HepG2 (cell line): ENCODE measurements around the gene ZNF652.

Experiments
- CREM ChIP-seq, 2 experiments: sonication (generic) in 1 of 2; formaldehyde crosslinking in 1 of 2; IDR thresholded peaks; 2 replicates each; pipeline versions ENCODE4 v1.4.0 to v1.6.1; 2016 to 2020; ENCODE audit warnings: antibody characterized with exemption in 1 of 2, mild to moderate bottlenecking in 1 of 2, missing genetic modification reagents in 1 of 2
- HNRNPL ChIP-seq: fragments of 200-400 bp; formaldehyde crosslinking; IDR thresholded peaks from 2 replicates; pipeline ENCODE4 v1.6.1; 2017; ENCODE audit warnings: mild to moderate bottlenecking, low read depth, low read length
- HNRNPLL ChIP-seq: fragments of 200-400 bp; formaldehyde crosslinking; IDR thresholded peaks from 2 replicates; pipeline ENCODE4 v1.6.1; 2017; ENCODE audit warnings: mild to moderate bottlenecking, low read depth, low read length; ENCODE audit not compliant: poor library complexity, severe bottlenecking
- HOXA7 ChIP-seq: sonication (generic); formaldehyde crosslinking; IDR thresholded peaks from 2 replicates; pipeline ENCODE4 v1.8.1; 2022; ENCODE audit warnings: mild to moderate bottlenecking, missing genetic modification reagents, moderate library complexity
- MYNN ChIP-seq: sonication (generic); formaldehyde crosslinking; IDR thresholded peaks from 2 replicates; pipeline ENCODE4 v1.4.0; 2020; ENCODE audit warnings: mild to moderate bottlenecking, low read depth, missing genetic modification reagents
- NCOA2 ChIP-seq: sonication (generic); formaldehyde crosslinking; IDR thresholded peaks from 2 replicates; pipeline ENCODE4 v1.8.0; 2022; ENCODE audit warnings: inconsistent platforms
- NR1H2 ChIP-seq: sonication (generic); formaldehyde crosslinking; IDR thresholded peaks from 2 replicates; pipeline ENCODE4 v1.8.1; 2022; ENCODE audit warnings: low read depth, missing genetic modification reagents, borderline replicate concordance
- SALL2 ChIP-seq: sonication (generic); formaldehyde crosslinking; IDR thresholded peaks from 2 replicates; pipeline ENCODE4 v1.8.1; 2023; ENCODE audit warnings: mild to moderate bottlenecking, missing genetic modification reagents, inconsistent platforms
- SMC3 ChIP-seq: IDR thresholded peaks from 2 replicates; pipeline ENCODE4 v1.6.1; 2011; ENCODE audit warnings: low read length, improper control_type of control experiment
- ZFP1 ChIP-seq: IDR thresholded peaks from 2 replicates; pipeline ENCODE4 v1.6.1; 2016
- ZFP36L2 ChIP-seq: sonication (generic); formaldehyde crosslinking; IDR thresholded peaks from 2 replicates; pipeline ENCODE4 v1.4.0; 2020; ENCODE audit warnings: missing genetic modification reagents
- TF ChIP-seq, protein P1 (sequence below): IDR thresholded peaks from 2 replicates; pipeline ENCODE4 v1.6.1; 2016; ENCODE audit warnings: low read depth, missing genetic modification reagents, missing compliant biosample characterization
- TF ChIP-seq, protein P2 (sequence below): IDR thresholded peaks from 2 replicates; pipeline ENCODE4 v1.6.1; 2016; ENCODE audit warnings: missing compliant biosample characterization, missing genetic modification reagents, borderline replicate concordance
- TF ChIP-seq, protein P3 (sequence below): sonication (generic); formaldehyde crosslinking; IDR thresholded peaks from 2 replicates; pipeline ENCODE4 v1.4.0; 2020; ENCODE audit warnings: mild to moderate bottlenecking, missing genetic modification reagents, borderline replicate concordance

DNA sequence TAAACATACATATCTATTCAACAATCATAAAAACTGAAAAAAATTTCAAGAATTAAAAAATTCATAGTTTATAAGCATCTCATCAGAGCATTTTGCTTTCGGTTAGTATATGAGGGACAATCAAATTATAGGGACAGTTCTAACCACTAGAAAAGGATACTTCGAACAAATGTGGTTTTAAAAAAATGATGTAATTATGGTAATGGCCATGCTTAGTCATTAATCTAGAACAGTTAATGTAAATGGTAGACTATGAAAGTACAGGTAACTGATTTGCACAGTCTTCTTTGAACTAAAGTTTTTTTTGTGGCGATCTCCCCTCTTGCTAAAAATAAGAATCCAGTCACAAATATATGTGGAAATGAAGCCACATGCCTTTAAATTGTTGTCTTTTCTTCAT, 67.9 kb downstream of the ZNF652 start:
- no peak for TF ChIP-seq HOXA7
- TF ChIP-seq NCOA2 (CRISPR knock-in tag) = no peak
- TF ChIP-seq, protein P1, sequence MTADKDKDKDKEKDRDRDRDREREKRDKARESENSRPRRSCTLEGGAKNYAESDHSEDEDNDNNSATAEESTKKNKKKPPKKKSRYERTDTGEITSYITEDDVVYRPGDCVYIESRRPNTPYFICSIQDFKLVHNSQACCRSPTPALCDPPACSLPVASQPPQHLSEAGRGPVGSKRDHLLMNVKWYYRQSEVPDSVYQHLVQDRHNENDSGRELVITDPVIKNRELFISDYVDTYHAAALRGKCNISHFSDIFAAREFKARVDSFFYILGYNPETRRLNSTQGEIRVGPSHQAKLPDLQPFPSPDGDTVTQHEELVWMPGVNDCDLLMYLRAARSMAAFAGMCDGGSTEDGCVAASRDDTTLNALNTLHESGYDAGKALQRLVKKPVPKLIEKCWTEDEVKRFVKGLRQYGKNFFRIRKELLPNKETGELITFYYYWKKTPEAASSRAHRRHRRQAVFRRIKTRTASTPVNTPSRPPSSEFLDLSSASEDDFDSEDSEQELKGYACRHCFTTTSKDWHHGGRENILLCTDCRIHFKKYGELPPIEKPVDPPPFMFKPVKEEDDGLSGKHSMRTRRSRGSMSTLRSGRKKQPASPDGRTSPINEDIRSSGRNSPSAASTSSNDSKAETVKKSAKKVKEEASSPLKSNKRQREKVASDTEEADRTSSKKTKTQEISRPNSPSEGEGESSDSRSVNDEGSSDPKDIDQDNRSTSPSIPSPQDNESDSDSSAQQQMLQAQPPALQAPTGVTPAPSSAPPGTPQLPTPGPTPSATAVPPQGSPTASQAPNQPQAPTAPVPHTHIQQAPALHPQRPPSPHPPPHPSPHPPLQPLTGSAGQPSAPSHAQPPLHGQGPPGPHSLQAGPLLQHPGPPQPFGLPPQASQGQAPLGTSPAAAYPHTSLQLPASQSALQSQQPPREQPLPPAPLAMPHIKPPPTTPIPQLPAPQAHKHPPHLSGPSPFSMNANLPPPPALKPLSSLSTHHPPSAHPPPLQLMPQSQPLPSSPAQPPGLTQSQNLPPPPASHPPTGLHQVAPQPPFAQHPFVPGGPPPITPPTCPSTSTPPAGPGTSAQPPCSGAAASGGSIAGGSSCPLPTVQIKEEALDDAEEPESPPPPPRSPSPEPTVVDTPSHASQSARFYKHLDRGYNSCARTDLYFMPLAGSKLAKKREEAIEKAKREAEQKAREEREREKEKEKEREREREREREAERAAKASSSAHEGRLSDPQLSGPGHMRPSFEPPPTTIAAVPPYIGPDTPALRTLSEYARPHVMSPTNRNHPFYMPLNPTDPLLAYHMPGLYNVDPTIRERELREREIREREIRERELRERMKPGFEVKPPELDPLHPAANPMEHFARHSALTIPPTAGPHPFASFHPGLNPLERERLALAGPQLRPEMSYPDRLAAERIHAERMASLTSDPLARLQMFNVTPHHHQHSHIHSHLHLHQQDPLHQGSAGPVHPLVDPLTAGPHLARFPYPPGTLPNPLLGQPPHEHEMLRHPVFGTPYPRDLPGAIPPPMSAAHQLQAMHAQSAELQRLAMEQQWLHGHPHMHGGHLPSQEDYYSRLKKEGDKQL (CRISPR knock-in tag) = no peak
- no peak for TF ChIP-seq HNRNPLL
- TF ChIP-seq HNRNPL = no peak
- no peak for TF ChIP-seq MYNN (CRISPR knock-in tag)
- TF ChIP-seq, protein P2, sequence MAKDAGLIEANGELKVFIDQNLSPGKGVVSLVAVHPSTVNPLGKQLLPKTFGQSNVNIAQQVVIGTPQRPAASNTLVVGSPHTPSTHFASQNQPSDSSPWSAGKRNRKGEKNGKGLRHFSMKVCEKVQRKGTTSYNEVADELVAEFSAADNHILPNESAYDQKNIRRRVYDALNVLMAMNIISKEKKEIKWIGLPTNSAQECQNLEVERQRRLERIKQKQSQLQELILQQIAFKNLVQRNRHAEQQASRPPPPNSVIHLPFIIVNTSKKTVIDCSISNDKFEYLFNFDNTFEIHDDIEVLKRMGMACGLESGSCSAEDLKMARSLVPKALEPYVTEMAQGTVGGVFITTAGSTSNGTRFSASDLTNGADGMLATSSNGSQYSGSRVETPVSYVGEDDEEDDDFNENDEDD (CRISPR knock-in tag) = no peak
- TF ChIP-seq NR1H2 (CRISPR knock-in tag) = no peak
- no peak for TF ChIP-seq ZFP36L2
- TF ChIP-seq, protein P3, sequence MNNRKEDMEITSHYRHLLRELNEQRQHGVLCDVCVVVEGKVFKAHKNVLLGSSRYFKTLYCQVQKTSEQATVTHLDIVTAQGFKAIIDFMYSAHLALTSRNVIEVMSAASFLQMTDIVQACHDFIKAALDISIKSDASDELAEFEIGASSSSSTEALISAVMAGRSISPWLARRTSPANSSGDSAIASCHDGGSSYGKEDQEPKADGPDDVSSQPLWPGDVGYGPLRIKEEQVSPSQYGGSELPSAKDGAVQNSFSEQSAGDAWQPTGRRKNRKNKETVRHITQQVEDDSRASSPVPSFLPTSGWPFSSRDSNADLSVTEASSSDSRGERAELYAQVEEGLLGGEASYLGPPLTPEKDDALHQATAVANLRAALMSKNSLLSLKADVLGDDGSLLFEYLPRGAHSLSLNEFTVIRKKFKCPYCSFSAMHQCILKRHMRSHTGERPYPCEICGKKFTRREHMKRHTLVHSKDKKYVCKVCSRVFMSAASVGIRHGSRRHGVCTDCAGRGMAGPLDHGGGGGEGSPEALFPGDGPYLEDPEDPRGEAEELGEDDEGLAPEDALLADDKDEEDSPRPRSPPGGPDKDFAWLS (CRISPR knock-in tag) = no peak
- no peak for TF ChIP-seq ZFP1 (CRISPR knock-in tag)
- no peak for TF ChIP-seq SALL2 (CRISPR knock-in tag)
- TF ChIP-seq SMC3 = no peak
- TF ChIP-seq CREM (IDR thresholded peaks at IDR 0.05) = no peak
- TF ChIP-seq CREM (CRISPR knock-in tag; IDR thresholded peaks at IDR 0.05) = no peak
